Body of pancreas (tissue), 4 donors: ENCODE results near the gene PRKAG2. TPM values are rescaled to one million over a fixed set of nuclear protein-coding genes. Genes with fewer than 3 reads are reported as not detected.

ENCODE experiments used
- ATAC-seq: fragments of 150-250 bp; one replicate; pipeline ENCODE4 v1.9.1; 2016
- DNase-seq, 4 donors: peaks; one replicate each; pipeline ENCODE4 v3.0.0-alpha.2; 2019
- H3K27ac ChIP-seq, 4 donors: fragments of 200-600 bp; sonication (generic); 1 replicate in 3 of 4; 2 replicates in 1 of 4; pipeline versions ENCODE4 v1.5.1 to v1.6.1; 2016 to 2019; ENCODE audit warnings: mild to moderate bottlenecking in 1 of 4, mixed read lengths in 1 of 4, moderate library complexity in 1 of 4
- H3K27me3 ChIP-seq, 2 donors: fragments of 200-600 bp; sonication (generic); one replicate each; pipeline ENCODE4 v1.6.0; 2016; ENCODE audit warnings: mild to moderate bottlenecking in 1 of 2
- H3K36me3 ChIP-seq, 2 donors: fragments of 200-600 bp; sonication (generic); replicated peaks in 1 of 2; 2 replicates each; pipeline ENCODE4 v1.5.1; 2016; ENCODE audit warnings: low read depth in 2 of 2; ENCODE audit not compliant: insufficient read depth in 1 of 2
- H3K4me1 ChIP-seq: fragments of 200-600 bp; sonication (generic); one replicate; pipeline ENCODE4 v1.6.0; 2016
- H3K4me3 ChIP-seq, 2 donors: fragments of 200-600 bp; sonication (generic); 1 replicate in 1 of 2; 2 replicates in 1 of 2; pipeline ENCODE4 v1.5.1; 2016 to 2019
- H3K9me3 ChIP-seq, 3 donors: fragments of 200-600 bp; sonication (generic); 1 replicate in 2 of 3; 2 replicates in 1 of 3; pipeline ENCODE4 v1.5.1; 2016
- POLR2A ChIP-seq, 3 donors: fragments of 450-650 bp; IDR thresholded peaks; one replicate each; pipeline ENCODE4 v1.6.1; 2016; ENCODE audit warnings: antibody characterized with exemption in 3 of 3, mild to moderate bottlenecking in 2 of 3
- WGBS, 2 donors: methylation state at CpG; one replicate each; pipeline ENCODE4 v1.1.5; 2017; 5-methylcytosine and 5-hydroxymethylcytosine counted together
- intact Hi-C: fragments of 100-400 bp; cut with DNase I; formaldehyde crosslinking; loops from one replicate; pipeline ENCODE4 v1.15.1; 2023
- total RNA-seq, 2 donors: library from RNA; depleted of rRNA; stranded (reverse); fragments of >200 nt; gene quantifications; one replicate each; pipeline ENCODE4 v1.1.0, GENCODE V29; 2016
- TF ChIP-seq, protein P1 (sequence below), 7 experiments: fragments of 450-650 bp in 4 of 7; fragments of 200-600 bp in 3 of 7; sonication (generic) in 3 of 7; IDR thresholded peaks; one replicate each; pipeline ENCODE4 v1.5.1; 2016 to 2019; ENCODE audit warnings: antibody characterized with exemption in 7 of 7

Gene PRKAG2
- total RNA-seq, 2 donors from 2014 or later, result 9.9 to 24.4 TPM

DNA sequence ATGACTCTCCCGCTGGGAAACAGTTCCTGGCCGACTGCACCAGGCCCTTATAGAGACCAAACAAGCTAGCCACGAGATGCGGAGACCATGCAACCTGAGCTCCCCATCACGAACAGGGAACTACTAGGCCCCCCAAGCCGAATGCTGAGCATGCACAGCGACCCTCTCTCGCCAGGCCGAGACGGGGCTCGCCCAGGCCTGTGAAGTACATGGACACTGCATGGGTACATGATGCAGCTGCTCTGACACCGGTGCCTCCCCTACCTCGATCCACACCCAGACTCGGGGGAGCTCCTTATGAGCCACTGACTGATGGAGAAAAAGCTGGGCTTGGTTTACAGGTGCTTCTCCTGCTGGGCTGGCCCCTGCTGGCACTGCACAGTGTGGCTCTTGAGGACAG, 285.0 kb downstream of the PRKAG2 start:
- no peaks in the 10 kb centered on the region for H3K36me3 ChIP-seq
- TF ChIP-seq, protein P1, sequence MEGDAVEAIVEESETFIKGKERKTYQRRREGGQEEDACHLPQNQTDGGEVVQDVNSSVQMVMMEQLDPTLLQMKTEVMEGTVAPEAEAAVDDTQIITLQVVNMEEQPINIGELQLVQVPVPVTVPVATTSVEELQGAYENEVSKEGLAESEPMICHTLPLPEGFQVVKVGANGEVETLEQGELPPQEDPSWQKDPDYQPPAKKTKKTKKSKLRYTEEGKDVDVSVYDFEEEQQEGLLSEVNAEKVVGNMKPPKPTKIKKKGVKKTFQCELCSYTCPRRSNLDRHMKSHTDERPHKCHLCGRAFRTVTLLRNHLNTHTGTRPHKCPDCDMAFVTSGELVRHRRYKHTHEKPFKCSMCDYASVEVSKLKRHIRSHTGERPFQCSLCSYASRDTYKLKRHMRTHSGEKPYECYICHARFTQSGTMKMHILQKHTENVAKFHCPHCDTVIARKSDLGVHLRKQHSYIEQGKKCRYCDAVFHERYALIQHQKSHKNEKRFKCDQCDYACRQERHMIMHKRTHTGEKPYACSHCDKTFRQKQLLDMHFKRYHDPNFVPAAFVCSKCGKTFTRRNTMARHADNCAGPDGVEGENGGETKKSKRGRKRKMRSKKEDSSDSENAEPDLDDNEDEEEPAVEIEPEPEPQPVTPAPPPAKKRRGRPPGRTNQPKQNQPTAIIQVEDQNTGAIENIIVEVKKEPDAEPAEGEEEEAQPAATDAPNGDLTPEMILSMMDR (IDR thresholded peaks at IDR 0.05), result no peak
- no peak for TF ChIP-seq POLR2A (IDR thresholded peaks at IDR 0.05)
- intact Hi-C loops, result no loop called here
- WGBS, 2 donors, result 91 to 94% methylated on average over 11 to 14 of the region's 14 CpGs
- ATAC-seq (no peak), DNase-seq (no peak)
- no peaks in the 10 kb centered on the region for H3K4me1 ChIP-seq
- no peaks in the 10 kb centered on the region for H3K27me3 ChIP-seq
- no peaks in the 10 kb centered on the region for H3K9me3 ChIP-seq
- H3K4me3 ChIP-seq, result no peak overlapping the region
- H3K27ac ChIP-seq, result no peak overlapping the region

DNA sequence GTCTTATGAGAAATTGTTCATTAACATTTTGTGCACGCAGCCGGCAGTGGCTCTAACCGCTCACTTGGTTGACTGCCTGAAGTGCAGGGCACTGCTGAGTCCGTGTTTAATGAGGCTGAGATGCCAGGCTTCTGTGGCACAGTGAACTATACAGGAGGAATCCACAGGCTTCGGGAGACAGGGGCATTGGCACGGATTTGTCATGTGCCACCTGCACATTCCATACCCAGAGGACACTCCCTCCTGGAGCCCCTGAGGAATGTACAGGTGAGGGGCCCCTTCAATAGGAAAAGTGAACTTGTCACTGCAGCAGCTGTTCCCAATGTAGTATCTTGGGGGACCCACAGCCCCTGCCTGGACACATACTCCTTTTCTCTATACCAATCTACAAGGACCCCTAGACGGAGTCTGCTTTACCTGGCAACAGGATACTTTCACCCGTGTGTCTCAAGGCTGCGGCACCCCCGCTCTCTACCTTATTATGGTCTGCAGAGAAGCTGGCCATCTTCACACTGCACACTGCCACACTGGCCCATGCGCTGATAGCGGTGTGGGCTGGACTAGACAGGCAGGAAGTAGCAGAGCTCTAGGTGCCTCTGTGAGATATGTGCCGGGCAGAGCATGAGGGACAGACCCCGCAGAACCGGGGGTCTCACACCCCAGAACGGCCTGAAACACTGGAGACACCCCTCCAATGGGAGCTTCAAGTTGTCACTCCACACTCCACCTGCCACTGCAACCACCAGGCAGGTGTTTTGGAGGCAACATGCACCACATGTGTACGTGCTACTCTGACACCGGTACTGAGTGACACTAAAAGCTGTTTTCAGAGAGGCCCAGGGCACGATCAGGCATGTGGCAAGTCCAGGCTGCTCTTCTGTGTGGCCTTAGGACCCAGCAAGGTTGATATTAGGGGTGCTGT, 285.8 kb downstream of the PRKAG2 start:
- H3K9me3 ChIP-seq, result no peaks in the 10 kb centered on the region
- no peaks in the 10 kb centered on the region for H3K4me1 ChIP-seq
- TF ChIP-seq POLR2A (IDR thresholded peaks at IDR 0.05), result no peak
- TF ChIP-seq, protein P1 (IDR thresholded peaks at IDR 0.05), result no peak
- no peak for DNase-seq
- ATAC-seq, result no peak
- no peak overlapping the region for H3K27ac ChIP-seq
- intact Hi-C loops, result no loop called here
- WGBS, 2 donors, result 85 to 89% methylated on average over 11 to 19 of the region's 19 CpGs
- H3K4me3 ChIP-seq, result no peak overlapping the region
- H3K27me3 ChIP-seq, result no peaks in the 10 kb centered on the region
- H3K36me3 ChIP-seq, result no peaks in the 10 kb centered on the region

DNA sequence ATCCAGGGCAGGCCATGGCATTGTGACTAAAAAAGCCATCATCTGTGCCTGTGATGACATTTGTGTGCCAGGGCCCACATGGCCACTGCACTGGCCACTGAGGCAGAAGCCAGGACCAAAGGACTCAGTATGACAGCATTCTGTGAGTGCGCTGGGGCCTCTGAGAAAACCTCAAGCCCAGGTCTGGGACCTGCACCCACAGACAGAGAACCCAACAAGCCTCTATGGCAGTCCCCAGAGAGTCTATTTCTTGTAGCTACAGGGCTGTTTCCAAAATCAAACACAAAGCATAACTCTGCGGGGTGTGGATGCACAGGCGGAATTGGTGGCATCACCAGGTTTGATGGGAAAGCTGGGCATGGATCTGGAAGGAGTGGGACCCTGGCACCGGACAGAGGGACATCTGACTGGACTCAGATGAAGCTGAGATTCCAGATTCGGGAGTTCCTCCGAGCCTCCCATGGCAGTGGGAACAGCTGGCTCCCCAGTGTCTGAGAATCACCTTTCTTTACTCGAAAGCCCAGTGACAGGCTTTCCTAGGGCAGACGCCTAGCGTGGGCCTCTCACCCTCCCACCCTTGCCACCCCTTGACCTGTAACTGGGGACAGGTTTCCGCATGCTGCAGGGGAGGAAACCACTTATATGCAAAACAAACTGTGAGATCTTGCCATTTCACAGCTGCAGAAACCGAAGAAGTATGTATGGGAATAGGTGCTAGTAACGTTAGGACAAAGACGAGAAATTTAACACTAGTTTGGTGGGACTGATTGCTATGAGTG, 286.7 kb downstream of the PRKAG2 start:
- Histone ChIP-seq H3K4me3 (no peak overlapping the region), H3K27me3 (no peaks in the 10 kb centered on the region), H3K9me3 (no peaks in the 10 kb centered on the region), H3K36me3 (no peaks in the 10 kb centered on the region), H3K27ac (no peak overlapping the region), H3K4me1 (no peaks in the 10 kb centered on the region)
- intact Hi-C loops, result no loop called here
- DNase-seq, result no peak
- TF ChIP-seq POLR2A (IDR thresholded peaks at IDR 0.05), result no peak
- TF ChIP-seq, protein P1 (IDR thresholded peaks at IDR 0.05), result no peak
- WGBS, 2 donors, result 94 to 95% methylated on average over 10 to 13 of the region's 13 CpGs
- ATAC-seq, result no peak

DNA sequence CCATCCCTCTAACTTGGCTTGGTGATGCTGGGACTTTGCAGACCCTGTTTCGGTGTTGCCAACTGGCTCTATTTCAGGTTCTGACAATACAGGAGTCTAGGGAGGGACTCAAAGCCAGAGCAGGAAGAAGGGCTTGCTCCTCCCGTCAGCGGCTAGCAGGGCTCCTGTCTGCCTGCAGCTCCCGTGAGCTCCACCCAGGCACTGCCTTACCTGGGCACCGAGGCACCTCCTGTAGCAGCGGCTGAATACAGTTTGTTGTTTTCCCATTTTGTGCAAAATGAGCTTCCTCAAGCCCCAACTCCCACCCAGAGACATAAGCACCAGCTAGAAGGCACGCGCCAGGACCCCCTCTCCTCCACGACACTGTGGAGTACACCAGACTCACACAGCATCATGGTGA, 287.9 kb downstream of the PRKAG2 start:
- no peak overlapping the region for H3K27ac ChIP-seq
- no peaks in the 10 kb centered on the region for H3K4me1 ChIP-seq
- ATAC-seq (no peak), DNase-seq (no peak)
- no peaks in the 10 kb centered on the region for H3K36me3 ChIP-seq
- H3K9me3 ChIP-seq, result no peaks in the 10 kb centered on the region
- 94 to 100% methylated on average over 1 to 9 of the region's 9 CpGs for WGBS, 2 donors
- no peaks in the 10 kb centered on the region for H3K27me3 ChIP-seq
- intact Hi-C loops, result no loop called here
- TF ChIP-seq, protein P1 (IDR thresholded peaks at IDR 0.05), result no peak
- TF ChIP-seq POLR2A (IDR thresholded peaks at IDR 0.05), result no peak
- no peak overlapping the region for H3K4me3 ChIP-seq
